HAP-1 (cell line): ENCODE data around the gene TRPT1.
"Not testable (repeated sequence)": the region's sequence is repeated elsewhere in the genome, so short reads cannot be mapped to it uniquely, and the experiment has no call there.

Experiments used
- DNase-seq, 2 experiments: peaks; one replicate each; pipeline ENCODE4 v3.0.0-alpha.2; 2016 to 2020; ENCODE audit warnings: low spot score in 2 of 2
- H3K27me3 ChIP-seq: fragments of 250-450 bp; sonication (Bioruptor Pico); 2 replicates; pipeline ENCODE4 v1.5.1; 2020; ENCODE audit warnings: low read depth, mild to moderate bottlenecking, moderate library complexity
- H3K36me3 ChIP-seq: fragments of 250-450 bp; sonication (Bioruptor Pico); replicated peaks from 2 replicates; pipeline ENCODE4 v1.5.1; 2020; ENCODE audit warnings: mild to moderate bottlenecking
- H3K4me1 ChIP-seq: fragments of 250-450 bp; sonication (Bioruptor Pico); 2 replicates; pipeline ENCODE4 v1.5.1; 2020; ENCODE audit warnings: mild to moderate bottlenecking
- H3K4me3 ChIP-seq: fragments of 250-450 bp; sonication (Bioruptor Pico); 2 replicates; pipeline ENCODE4 v1.5.1; 2020; ENCODE audit warnings: mild to moderate bottlenecking, moderate library complexity
- H3K9me3 ChIP-seq: fragments of 250-450 bp; sonication (Bioruptor Pico); 2 replicates; pipeline ENCODE4 v1.5.1; 2020; ENCODE audit warnings: mild to moderate bottlenecking, moderate library complexity
- in situ Hi-C: fragments of 300-500 bp; cut with MboI; formaldehyde crosslinking; loops from 3 replicates; pipeline ENCODE4 v1.14.3; 2020; ENCODE audit warnings: low sequenced_read_pairs, inconsistent platforms, mixed read lengths

Gene TRPT1

DNA sequence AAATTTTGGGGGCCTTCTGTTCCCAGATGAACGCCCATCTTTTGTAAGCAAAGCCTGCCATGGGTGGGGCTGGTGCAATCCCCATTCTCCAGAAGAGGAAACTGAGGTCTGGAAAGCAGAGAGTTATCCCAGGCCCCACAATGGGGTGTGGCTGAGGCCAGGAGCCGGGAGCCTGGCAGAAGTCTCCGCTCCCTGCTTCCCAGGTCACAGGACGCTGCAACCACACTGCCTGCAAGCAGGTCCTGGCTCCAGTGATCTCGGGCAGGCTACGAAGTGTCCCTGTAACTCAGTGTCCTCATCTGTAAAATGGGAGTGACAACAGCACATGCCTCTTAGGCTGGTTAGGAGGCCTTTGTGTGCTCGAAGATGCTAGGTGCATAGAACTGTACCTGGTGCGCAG is 27.1 kb upstream of the TRPT1 start:
- in situ Hi-C loops: loop anchor here (25.0 kb wide), 1 partner anchor 859 kb away; the partner anchor contains the start of genes FAU, MRPL49, TM7SF2 and ZNHIT2
- H3K4me3 ChIP-seq: no peak overlapping the region
- no peak for DNase-seq
- no peaks in the 10 kb centered on the region for H3K27me3 ChIP-seq
- no peaks in the 10 kb centered on the region for H3K9me3 ChIP-seq
- H3K36me3 ChIP-seq: peaks cover 26% of the 10 kb centered on the region
- H3K4me1 ChIP-seq: peaks cover 7% of the 10 kb centered on the region

- peak overlapping the region; percentile 70 for H3K4me3 ChIP-seq
- in situ Hi-C loops: loop anchor here (25.0 kb wide), 1 partner anchor 860 kb away; the partner anchor contains the start of genes FAU, MRPL49, TM7SF2 and ZNHIT2
- no peaks in the 10 kb centered on the region for H3K27me3 ChIP-seq
- peaks cover 22% of the 10 kb centered on the region for H3K36me3 ChIP-seq
- H3K4me1 ChIP-seq: peaks cover 12% of the 10 kb centered on the region
- H3K9me3 ChIP-seq: no peaks in the 10 kb centered on the region
- DNase-seq: peak in 1 of 2 experiments; percentile 75
These were observed 26.3 kb upstream of the TRPT1 start for GRCh38 chr11:64252003-64252872.

GRCh38 chr11:64251753-64252002 is 25.7 kb upstream of the TRPT1 start:
- Histone ChIP-seq H3K27me3 (no peaks in the 10 kb centered on the region), H3K9me3 (no peaks in the 10 kb centered on the region), H3K36me3 (peaks cover 20% of the 10 kb centered on the region), H3K4me3 (peak overlapping the region; percentile 70), H3K4me1 (peaks cover 12% of the 10 kb centered on the region)
- DNase-seq: no peak
- in situ Hi-C loops: loop anchor here (25.0 kb wide), 1 partner anchor 861 kb away; the partner anchor contains the start of genes FAU, MRPL49, TM7SF2 and ZNHIT2

DNA sequence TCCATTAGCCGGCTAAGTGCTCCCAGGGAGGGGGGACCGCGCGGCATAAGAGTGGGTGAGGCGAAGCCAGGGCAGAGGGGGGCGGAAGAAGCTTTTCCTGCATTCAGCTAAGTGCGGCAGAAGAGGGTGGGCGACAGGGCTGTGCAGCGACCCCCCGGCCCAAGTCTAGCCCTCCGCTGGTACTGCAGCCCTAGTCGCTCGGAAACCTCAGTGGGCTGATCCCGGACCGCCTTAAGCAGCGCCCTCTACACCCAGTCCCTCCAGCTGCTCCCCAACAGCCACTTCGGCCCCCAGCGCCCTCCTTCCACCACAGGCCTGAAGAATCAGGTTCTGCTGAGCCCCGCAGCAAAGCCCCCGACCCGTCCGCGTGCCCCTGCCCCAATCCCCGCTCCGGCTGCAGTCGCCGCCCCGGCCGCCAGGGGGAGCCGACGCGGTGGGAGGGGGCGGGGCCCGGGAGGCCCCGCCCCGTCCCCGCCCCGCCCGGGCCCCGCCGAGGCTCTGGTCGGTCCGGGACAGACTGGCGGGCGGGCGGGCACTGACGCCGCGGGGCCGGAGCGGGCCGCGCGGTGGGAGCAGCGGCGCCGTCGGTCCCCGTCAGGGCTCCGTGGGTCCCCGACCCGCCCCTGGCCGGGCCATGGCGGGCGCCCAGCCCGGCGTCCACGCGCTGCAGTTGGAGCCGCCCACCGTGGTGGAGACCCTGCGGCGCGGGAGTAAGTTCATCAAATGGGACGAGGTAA is 25.2 kb upstream of the TRPT1 start, which contains the start of gene PLCB3:
Gene PLCB3 (plus strand): TSS at position 515 of the 737 bp plus-strand sequence. CDS start 120 bp downstream, at position 635.
- peak; percentile 33 to 69 for DNase-seq
- H3K36me3 ChIP-seq: peaks cover 15% of the 10 kb centered on the region
- H3K4me3 ChIP-seq: peak within 1 kb of the TSS; percentile 70
- in situ Hi-C loops: loop anchor here (25.0 kb wide), 1 partner anchor 861 kb away; the partner anchor contains the start of genes FAU, MRPL49, TM7SF2 and ZNHIT2
- peaks cover 12% of the 10 kb centered on the region for H3K4me1 ChIP-seq
- no peaks in the 10 kb centered on the region for H3K9me3 ChIP-seq
- H3K27me3 ChIP-seq: no peaks in the 10 kb centered on the region

DNA sequence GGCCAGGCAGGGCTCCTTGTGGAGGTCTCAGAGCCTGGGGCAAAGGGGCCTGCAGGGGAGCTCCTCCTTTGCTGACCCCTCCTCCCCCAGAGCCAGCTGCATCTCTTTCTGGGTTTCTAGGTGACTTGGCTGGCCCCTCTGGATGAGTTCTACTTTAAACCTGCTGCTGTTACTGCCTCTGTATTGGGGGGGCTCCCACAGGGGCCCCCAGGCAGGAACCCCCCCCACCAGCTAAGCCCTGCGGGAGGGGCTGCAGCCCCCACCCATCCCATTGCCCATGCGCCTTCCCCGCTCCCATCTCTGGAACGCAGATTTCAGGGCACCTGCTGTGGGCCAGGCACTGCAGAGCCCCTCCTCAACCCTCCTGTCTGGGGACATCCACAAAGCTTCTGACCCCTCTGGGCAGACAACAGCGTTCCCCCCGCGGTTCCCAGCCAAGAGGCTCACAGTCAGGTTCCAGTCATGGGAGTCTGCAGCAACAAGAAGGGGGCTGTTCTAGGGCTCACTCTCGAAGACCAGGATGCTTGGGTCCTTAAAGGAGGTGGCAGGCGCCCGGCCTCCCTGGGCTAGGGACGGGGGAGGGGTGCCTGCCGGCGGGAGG is 24.5 kb upstream of the TRPT1 start:
- Histone ChIP-seq H3K9me3 (no peaks in the 10 kb centered on the region), H3K27me3 (no peaks in the 10 kb centered on the region), H3K4me1 (peaks cover 12% of the 10 kb centered on the region), H3K4me3 (peak overlapping the region; percentile 70), H3K36me3 (peaks cover 9% of the 10 kb centered on the region)
- peak in 1 of 2 experiments; percentile 32 for DNase-seq
- in situ Hi-C loops: loop anchor here (25.0 kb wide), 1 partner anchor 862 kb away; the partner anchor contains the start of genes FAU, MRPL49, TM7SF2 and ZNHIT2

DNA sequence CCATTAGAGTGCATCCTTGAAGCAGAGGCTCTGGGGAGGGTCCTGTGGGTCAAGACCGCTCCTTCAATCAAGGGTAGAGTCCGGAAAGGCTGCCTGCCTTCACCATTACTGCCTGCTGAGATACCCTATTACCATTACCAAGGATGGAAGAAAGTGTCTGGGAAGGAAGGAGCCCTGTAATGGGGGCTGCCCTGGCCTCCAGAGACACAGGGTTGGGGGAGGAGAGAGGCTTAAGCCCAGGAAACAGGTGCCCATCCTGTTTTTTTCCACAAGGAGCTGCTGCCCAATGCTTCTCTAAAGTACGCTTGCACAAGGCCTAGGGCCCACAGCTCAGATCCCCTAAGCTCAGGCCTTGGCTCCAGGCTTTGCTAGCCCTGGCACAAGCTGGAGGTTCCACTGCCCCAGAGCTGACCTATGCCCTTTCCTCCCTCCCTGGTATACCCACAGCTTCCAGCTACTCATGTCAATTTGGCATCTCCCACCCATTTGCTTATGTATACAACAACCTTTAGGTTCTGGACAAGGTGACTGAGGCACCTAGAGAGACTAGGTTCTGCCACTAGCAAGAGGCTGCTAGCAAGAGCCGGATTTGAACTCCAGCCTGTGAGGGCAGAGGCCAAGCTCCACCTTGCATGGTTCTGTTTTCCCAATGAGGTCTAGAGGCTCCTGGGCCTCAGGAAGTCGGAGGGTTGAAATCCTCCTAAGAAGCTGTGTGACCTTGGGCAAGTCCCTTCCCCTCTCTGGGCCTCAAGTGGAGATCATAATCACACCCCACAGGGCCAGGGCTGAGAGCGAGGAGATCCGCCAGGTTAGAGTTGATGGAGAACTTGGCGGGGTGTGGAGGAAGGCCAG is 23.8 kb upstream of the TRPT1 start:
- Histone ChIP-seq H3K36me3 (peaks cover 10% of the 10 kb centered on the region), H3K4me1 (peaks cover 12% of the 10 kb centered on the region), H3K4me3 (peak overlapping the region; percentile 70), H3K9me3 (no peaks in the 10 kb centered on the region), H3K27me3 (no peaks in the 10 kb centered on the region)
- DNase-seq: no peak
- in situ Hi-C loops: loop anchor here (25.0 kb wide), 1 partner anchor 863 kb away; the partner anchor contains the start of genes FAU, MRPL49, TM7SF2 and ZNHIT2

DNA sequence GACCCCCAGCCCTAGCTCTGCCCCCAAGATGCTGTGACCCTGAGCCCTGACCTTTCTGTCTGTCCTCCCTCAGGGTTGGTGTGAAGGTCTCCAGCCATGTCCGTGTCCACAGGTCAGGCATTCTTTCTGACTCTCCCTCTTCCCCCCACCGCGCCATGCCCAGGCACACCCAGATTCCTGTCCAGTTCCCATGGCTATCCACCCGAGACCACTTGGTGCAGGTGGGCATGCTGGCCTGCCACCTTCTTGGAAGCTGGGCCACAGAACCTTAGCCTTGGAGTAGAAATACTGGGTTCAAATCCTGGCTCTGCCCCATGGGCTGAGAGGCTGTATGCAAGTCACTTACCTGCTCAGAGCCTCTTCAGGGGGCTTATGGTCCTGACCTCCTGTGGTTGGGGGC is 23.1 kb upstream of the TRPT1 start:
- Histone ChIP-seq H3K4me1 (peaks cover 12% of the 10 kb centered on the region), H3K36me3 (peaks cover 11% of the 10 kb centered on the region), H3K27me3 (no peaks in the 10 kb centered on the region), H3K4me3 (no peak overlapping the region), H3K9me3 (no peaks in the 10 kb centered on the region)
- DNase-seq: no peak
- in situ Hi-C loops: no loop called here

DNA sequence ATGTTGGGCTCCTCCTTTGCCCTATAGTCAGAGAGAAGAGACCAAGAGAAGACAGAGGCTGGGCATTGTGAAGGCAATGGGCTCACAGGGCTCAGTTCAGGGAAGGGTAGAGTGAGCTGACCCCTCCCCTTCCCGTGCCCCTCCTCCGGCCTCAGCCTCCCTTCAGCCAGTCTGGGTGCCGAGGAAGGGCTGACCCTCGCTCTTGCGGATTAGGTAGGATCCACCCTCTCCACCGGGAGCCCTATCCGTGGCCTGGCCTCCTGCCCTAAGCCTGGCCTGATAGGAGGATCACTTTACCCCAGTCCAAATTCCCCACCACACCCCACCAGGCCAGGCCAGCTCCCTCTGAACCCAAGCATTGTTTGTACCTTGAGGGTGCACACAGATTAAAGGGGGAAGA is 22.6 kb upstream of the TRPT1 start:
- Histone ChIP-seq H3K4me1 (peaks cover 12% of the 10 kb centered on the region), H3K4me3 (no peak overlapping the region), H3K9me3 (no peaks in the 10 kb centered on the region), H3K27me3 (no peaks in the 10 kb centered on the region), H3K36me3 (peaks cover 14% of the 10 kb centered on the region)
- in situ Hi-C loops: no loop called here
- no peak for DNase-seq

DNA sequence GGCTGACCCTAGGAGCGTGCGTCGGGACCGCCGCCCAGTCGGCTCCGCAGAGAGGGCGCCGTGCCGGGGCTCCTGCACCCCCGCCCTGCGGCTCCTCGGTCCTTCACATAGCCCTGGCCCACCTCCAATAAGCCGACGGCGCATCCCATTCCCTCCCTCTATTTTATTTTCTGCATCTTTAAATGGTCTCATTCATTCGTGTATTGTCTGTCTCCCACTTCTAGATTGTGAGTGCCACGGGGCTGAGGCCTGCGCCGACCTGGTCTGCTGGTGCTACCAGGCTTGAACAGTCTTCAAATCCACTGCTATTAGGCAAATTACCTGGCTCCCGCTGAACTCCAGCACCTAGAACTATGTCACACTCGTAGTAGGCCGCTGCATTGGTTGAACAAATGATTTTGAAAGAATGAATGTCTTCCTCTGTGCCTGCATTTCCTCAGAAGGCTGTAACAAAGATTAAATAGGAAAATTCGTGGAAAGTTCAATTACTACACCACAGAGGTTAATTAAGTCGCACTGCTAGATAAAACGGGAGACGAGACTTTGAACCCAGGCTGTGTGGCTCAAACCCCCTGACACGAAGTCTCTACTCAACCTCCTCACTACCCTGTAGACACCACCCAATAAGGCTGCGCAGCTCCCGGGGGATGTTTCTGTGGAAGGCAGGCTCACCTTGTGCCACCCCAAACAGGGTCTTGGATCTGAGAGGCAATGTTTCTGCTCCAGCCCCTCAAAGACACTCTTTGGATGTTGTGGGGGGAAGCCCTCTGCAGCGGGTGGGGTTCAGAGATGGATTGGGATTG is 21.9 kb upstream of the TRPT1 start:
- Histone ChIP-seq H3K9me3 (no peaks in the 10 kb centered on the region), H3K4me1 (peaks cover 14% of the 10 kb centered on the region), H3K27me3 (no peaks in the 10 kb centered on the region), H3K4me3 (peak overlapping the region; percentile 37), H3K36me3 (peaks cover 20% of the 10 kb centered on the region)
- no peak for DNase-seq
- in situ Hi-C loops: no loop called here

DNA sequence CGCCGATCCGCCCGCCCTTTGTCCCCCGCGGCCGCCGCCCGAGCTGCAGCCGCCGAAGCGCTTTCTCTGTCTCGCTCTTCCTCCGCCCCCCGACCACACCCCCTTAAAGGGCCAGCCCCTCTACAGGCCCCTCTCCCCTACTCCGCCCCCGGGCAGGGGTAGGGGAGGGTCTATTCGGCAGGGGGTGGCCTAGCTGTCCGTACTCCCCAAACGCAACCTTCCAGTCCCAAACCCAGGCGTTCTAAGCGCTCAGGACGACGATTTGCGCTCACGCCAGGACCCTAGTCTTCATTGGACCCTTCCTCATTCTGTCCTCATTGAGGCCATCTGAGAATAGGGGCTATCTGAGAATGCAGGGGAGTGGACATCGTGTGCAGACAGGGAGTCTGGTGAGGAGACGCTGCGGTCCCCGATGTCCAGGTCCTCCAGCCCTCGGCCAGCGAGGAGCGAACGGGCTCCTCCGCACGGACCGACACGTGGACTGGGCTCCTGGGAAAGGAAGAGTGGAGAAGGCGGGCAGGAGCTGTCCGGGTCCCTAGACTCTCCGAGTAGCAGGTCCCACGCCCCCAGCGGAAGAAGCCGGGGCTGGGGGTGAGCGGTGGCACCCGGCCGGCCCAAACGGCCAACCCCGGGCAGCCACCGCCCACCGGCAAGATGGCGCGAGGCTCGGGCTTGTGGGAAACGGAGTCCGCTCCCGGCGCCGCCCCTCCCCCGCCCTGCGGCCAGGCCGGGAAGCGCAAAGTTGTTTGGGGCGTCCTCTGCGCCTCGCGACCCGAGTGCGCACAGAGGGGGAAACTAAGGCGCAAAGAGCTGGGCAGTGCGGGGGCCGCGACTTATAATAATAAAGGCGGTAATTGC is 21.1 kb upstream of the TRPT1 start, which contains the start of gene PPP1R14B:
Gene PPP1R14B (minus strand): TSS at position 73 of the 858 bp plus-strand sequence. CDS start 270 bp downstream, outside the sequence.
- in situ Hi-C loops: no loop called here
- Histone ChIP-seq H3K4me3 (peak within 1 kb of the TSS; percentile 78), H3K36me3 (peaks cover 25% of the 10 kb centered on the region), H3K9me3 (no peaks in the 10 kb centered on the region), H3K27me3 (no peaks in the 10 kb centered on the region), H3K4me1 (peaks cover 20% of the 10 kb centered on the region)
- DNase-seq: peak; percentile 88 to 96

GRCh38 chr11:64246621-64246870 is 20.6 kb upstream of the TRPT1 start:
- DNase-seq, H3K9me3 ChIP-seq, in situ Hi-C loops, H3K27me3 ChIP-seq: not testable (repeated sequence)
- H3K4me3 ChIP-seq: peak overlapping the region; percentile 78
- H3K4me1 ChIP-seq: peaks cover 20% of the 10 kb centered on the region
- H3K36me3 ChIP-seq: peaks cover 27% of the 10 kb centered on the region
